ENCODE data around the gene HNRNPC.
"Not testable (repeated sequence)": the region's sequence is repeated elsewhere in the genome, so short reads cannot be mapped to it uniquely, and the experiment has no call there.

HNRNPC gene

DNA sequence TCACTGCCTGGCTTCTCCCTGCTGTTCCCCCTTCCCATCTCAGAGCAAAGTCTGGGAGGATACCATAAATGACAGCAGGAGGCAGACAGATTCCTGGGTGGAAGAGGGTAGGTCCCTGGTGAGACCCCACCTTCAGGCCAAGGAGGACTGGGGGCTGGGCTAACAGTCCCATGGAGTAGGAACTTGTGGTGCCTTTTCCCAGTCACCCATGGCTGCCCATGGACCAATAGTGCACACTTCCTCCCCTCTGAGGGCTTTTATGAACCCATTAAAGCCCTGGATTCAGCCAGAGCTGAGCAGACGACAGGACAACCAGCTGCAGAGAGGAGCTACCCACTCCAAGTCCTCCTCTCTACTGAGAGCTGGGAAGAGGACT is 76.8 kb downstream of the HNRNPC start:
- DNase-seq (ENCODE audit: low read depth, low spot score) = no peak

DNA sequence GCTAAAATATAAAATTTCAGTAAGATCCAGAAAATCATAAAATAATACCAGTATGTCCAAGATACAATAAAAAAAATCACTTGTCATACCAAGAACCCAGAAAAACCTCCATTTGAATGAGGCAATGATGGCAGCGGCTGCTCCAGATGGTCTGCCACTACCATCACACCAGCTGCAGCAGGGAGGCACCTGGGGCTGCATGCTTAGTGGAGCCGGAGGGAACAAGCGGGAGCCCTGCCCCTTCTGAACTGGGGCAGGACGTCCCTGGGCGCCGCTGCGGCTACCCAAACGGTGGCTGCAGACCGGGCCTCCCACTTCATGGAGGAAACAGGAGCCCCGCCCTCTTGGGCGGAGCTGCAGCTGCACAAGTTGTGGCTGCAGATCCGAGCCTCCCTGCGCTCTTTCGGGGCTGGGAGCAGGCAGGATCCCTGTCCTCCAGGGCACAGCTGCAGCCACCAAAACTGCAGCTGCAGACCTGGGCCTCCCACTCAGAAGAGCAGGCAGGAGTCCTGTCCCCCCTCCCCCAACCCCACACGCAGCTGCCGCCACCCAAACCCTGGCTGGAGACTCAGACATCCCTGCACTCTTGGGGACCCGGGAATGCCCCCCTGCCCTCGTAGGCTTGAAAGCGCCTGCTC is 77.3 kb downstream of the HNRNPC start:
- peak; percentile 44 for DNase-seq (ENCODE audit: low read depth, low spot score)

DNA sequence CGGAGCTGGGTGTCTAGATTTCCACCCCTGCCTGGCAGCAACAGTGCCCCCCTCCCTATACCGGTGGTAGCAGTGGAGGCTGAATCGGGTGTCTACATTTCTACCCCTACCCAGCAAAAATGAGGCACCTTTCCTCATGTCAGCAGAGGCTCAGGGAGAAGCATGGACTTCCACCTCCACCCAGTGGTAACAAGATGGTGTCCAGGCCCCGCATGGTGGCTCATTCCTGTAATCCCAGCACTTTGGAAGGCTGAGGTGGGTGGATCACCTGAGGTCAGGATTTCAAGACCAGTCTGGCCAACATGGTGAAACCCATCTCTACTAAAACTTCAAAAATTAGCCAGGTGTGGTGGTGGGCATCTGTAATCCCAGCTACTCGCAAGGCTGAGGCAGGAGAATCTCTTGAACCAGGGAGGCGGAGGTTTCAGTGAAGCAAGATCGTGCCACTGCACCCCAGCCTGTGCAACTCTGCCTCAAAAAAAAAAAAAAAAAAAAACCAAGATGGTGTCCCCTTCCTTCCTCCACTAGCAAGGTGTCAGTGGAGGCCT is 77.9 kb downstream of the HNRNPC start:
- DNase-seq (ENCODE audit: low read depth, low spot score) = no peak

DNA sequence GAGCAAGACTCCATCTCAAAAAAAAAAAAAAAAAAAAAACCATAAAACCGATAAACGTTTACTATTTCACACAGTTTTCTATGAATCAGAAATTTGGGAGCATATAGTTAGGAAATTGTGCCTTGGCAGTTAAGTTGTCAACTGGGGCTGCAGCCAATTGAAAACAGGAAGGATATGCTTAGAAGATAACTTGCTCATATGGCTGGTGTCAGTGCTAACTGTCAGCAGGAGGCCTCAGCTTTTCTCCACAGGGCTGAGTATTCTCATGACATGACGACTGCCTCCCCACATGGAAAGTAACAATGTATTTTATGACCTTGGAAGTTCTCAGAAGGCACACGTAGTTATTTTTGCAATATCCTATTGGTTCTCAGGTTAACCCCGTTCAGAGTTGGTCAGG is 83.8 kb downstream of the HNRNPC start:
- DNase-seq (ENCODE audit: low read depth, low spot score) = no peak

DNA sequence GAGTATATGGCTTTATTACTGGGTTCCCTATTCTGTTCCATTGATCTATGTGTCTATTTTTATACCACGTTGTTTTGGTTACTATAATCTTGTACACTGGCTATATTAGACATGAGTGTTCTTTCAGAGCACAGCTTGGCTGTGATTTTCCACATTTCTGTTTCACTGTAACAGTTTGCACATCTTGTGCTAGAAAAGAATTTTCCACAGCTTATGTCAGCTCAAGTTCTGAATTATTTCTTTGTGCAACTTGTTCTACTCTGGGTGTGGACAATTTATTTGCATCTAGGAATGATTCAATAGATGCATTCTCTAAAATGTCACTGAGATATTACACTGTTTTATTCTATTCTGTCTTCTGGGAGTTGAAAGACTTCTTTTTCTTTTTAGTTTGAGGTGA is 85.0 kb downstream of the HNRNPC start:
- DNase-seq (ENCODE audit: low read depth, low spot score) = no peak

DNA sequence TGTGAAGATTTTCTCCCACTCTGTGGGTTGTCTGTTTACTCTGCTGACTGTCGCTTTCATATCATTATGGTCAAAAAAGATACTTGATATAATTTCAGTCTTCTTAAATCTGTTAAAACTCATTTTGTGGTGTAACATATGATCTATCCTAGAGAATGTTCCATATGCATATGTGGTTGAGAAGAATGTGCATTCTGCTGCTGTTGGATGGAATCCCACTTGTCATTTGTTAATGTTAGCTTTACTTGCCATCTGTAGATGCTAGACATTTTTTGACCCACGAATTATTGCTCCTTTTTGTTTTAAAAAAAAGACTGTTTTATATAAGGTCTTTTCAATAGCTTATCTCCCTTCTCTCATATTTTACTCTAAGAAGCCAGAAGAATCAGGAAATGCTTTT is 87.1 kb downstream of the HNRNPC start:
- DNase-seq (ENCODE audit: low read depth, low spot score) = no peak

DNA sequence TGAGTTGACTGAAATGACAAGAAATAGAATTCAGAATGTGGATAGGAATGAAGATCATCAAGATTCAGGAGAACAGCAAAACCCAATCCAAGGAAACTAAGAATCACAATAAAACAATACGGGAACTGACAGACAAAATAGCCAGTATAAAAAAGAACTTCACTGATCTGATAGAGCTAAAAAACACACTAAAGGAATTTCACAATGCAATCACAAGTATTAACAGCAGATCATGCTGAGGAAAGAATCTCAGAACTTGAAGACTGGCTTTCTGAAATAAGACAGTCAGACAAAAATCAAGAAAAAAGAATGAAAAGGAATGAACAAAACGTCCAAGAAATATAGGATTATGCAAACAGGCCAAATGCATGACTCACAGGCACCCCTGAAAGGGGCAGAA is 98.1 kb downstream of the HNRNPC start:
- no peak for DNase-seq (ENCODE audit: low read depth, low spot score)

DNA sequence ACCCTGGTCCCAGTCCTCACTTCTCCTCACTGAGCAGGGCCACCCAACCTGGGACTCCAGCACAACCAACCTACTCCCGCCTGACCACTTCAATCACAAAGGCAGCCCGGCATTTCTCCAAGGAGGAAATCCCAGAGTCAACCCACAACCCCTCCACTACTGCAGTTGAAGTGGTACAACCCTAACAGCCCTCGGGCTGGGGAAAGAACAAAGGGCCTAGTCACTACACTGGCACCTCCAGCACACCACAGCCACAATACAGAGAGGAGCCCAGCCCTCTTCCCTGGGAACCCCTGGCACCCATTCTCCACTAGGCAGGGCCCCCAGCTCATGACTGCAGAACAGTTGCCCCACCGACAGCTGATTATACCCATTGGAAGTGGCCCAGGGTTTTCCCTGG is 99.7 kb downstream of the HNRNPC start:
- no peak for DNase-seq (ENCODE audit: low read depth, low spot score)

DNA sequence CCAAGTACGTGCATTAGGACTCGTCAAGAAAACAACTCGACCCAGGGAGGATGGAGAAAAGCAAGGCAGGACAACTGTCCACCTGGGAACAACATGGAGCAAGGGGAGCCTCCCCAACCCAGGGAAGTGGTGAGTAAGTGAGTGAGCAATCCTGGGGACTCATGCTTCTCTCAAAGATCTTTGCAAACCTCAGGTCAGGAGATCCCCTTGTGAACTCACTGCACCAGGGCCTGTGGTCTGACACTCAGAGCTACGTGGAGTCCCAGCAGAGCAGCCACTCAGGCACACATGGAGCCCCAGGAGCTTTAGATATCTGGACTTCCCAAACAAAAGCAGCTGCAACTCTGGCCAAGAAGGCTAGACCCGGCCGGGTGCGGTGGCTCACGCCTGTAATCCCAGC is 101.2 kb downstream of the HNRNPC start:
- DNase-seq (ENCODE audit: low read depth, low spot score) = no peak

DNA sequence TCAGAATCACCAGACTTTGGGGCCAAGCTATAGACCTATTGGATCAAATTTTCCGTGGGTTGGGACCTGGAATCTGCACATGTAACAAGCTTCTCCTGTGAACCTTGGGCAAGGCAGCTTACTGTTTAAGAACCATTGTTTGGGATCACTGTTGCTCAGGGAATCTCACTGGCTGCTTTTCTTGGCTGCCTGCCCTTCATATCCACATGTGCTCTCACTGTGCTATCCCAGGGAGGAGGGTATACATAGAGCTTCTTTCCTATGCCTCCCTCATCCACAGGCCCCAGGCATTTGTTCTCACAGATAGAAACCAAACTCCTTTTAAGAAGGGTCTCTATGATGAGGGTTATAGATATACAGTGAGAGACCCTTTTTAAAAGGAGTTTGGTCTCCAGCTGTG is 103.6 kb downstream of the HNRNPC start:
- DNase-seq (ENCODE audit: low read depth, low spot score) = not testable (repeated sequence)

DNA sequence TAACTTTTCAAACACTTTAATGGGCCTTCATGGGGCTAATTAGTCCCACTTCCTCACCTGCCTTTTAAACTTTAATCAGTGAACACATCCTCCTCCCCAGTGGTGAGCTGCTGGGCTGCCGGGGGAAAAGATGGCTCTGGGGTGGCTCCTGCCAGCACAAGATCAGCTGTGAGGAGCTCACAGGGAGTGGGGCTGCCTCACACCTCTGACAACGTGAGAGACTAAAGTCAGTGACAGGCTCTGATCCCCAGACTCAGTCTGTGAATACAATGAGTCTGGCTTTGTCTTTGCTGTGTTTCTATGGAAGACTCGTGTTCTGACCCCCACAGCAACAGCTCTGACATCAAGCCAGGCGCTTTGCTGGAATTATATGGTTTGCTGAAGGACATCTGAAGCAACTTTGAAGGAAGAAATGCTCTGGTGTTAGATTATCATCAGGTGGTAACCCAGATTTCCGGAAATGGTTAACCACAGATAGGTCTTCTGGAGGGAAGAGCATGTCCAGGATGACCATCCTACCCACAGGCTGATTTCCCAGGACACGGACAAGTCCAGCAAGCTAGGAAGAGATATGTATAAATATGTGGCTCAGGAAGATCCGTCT is 104.1 kb downstream of the HNRNPC start:
- DNase-seq (ENCODE audit: low read depth, low spot score) = not testable (repeated sequence)

DNA sequence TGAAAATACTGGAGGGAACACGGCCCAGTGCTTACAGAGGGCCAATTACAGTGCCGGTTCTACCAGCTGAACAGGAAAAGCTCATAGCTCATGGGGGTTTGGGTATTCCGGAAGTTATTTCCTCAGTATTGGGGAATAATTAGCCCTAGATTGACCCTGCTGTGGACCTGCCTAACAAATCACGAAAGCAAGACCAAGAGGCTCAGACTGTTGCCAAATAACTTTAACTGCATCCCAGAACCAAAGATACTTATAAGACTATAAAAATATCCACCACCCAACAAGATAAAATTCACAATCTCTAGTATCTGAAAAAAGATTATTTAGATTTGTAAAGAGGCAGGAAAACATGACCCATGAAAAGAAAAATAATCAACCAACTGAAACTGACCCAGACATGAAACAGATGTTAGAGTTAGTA is 105.4 kb downstream of the HNRNPC start:
- no peak for DNase-seq (ENCODE audit: low read depth, low spot score)

DNA sequence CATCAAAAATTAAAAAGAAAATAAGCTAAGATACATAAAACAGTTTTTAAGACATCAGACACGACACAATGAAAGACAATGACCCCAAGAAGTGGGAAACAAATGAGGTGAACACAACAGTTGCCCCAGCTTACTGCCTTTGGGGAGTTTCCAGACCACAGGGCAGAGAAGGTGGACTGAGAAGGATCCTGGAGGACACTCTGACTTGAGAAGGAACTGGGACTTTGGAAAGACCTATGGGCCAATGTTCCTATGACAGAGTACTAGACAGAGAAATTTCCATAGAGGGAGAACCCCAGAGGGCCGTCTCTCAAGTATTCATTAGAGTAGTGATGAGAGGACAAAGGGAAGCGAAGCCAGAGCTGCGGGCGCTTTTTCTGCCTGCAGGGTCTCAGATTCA is 107.2 kb downstream of the HNRNPC start:
- no peak for DNase-seq (ENCODE audit: low read depth, low spot score)

DNA sequence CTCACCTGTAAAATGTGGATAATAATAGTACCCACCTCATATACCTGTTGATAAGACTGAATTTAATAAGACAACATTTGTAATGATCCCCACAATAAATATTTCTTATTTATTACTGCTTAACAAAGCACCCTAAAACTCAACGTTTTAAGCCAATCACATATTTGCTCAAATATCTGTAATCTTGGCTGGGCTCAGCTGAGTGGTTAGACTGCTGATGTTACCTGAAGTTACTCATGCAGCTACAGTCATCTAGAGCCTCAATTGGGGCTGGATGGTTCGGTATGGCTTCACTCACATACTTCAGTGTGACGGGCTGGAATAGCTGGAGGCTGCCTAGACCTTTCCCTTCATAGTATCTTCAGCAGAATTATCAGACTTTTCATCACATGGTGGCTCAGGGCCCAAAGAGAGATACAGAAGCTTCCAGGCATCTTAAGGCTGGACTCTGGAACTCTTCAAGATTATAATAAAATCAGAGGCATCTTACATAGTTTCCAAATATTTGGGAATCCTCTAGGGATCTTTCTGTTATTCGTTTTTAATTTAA is 109.1 kb downstream of the HNRNPC start:
- no peak for DNase-seq (ENCODE audit: low read depth, low spot score)
